Nucleus accumbens (tissue), 56 donors: ENCODE measurements around the gene PCDHB16.
A peak's percentile ranks its signal among the peaks of the same experiment; 100 is the strongest.
"Not testable (repeated sequence)": the region's sequence is repeated elsewhere in the genome, so short reads cannot be mapped to it uniquely, and the experiment has no call there.

Experiments used
- DNase-seq, 56 donors: peaks; one replicate each; lab custom pipeline; 2025; lab: John Stamatoyannopoulos, UW

PCDHB16 gene

GRCh38 chr5:141182248-141182647 is at the start of gene PCDHB16:
Gene PCDHB16 (plus strand): TSS chr5:141182387. CDS start chr5:141182560, 173 bp downstream.
- peak in 20 of 56 donors; percentile 6 to 64 (median 32) for DNase-seq

GRCh38 chr5:141135030-141135717 is 47.0 kb upstream of the PCDHB16 start, which contains the start of gene PCDHB5:
Gene PCDHB5 (plus strand): TSS chr5:141135206. CDS start chr5:141135435, 229 bp downstream.
- DNase-seq: peak in 8 of 56 donors; percentile 1 to 38 (median 10)

GRCh38 chr5:141135718-141136266 is 46.4 kb upstream of the PCDHB16 start:
- no peak for DNase-seq

- DNase-seq: not testable (repeated sequence)
These were observed 44.8 kb upstream of the PCDHB16 start for GRCh38 chr5:141137346-141137745.

GRCh38 chr5:141149812-141150211 is 32.4 kb upstream of the PCDHB16 start, which contains the start of gene PCDHB6:
Gene PCDHB6 (plus strand): TSS chr5:141150057. CDS start chr5:141150258, 201 bp downstream.
- peak in 2 of 56 donors; percentile 3 to 8 for DNase-seq

GRCh38 chr5:141150224-141150992 is 31.8 kb upstream of the PCDHB16 start:
- DNase-seq: no peak

GRCh38 chr5:141150993-141151325 is 31.2 kb upstream of the PCDHB16 start:
- no peak for DNase-seq

GRCh38 chr5:141151632-141152031 is 30.6 kb upstream of the PCDHB16 start:
- DNase-seq: not testable (repeated sequence)

- DNase-seq: not testable (repeated sequence)
These were observed 30.1 kb upstream of the PCDHB16 start for GRCh38 chr5:141152096-141152495.

- no peak for DNase-seq
These were observed 26.4 kb upstream of the PCDHB16 start for GRCh38 chr5:141155540-141156374.

- not testable (repeated sequence) for DNase-seq
These were observed 24.8 kb upstream of the PCDHB16 start for GRCh38 chr5:141157356-141157755.

GRCh38 chr5:141157901-141158300 is 24.3 kb upstream of the PCDHB16 start:
- not testable (repeated sequence) for DNase-seq

GRCh38 chr5:141172381-141173204 is 9.6 kb upstream of the PCDHB16 start, which contains the start of gene PCDHB7:
Gene PCDHB7 (plus strand): TSS chr5:141172644. CDS start chr5:141172836, 192 bp downstream.
- DNase-seq: peak in 9 of 56 donors; percentile 4 to 33 (median 17)

GRCh38 chr5:141174291-141175104 is 7.7 kb upstream of the PCDHB16 start:
- not testable (repeated sequence) for DNase-seq

- DNase-seq: no peak
These were observed 6.3 kb upstream of the PCDHB16 start for GRCh38 chr5:141175933-141176332.

- not testable (repeated sequence) for DNase-seq
These were observed 4.5 kb upstream of the PCDHB16 start, which contains the start of gene PCDHB8 for GRCh38 chr5:141177577-141178191. Gene PCDHB8 (plus strand): TSS chr5:141177790. CDS start chr5:141178035, 245 bp downstream.

- not testable (repeated sequence) for DNase-seq
These were observed 2.8 kb upstream of the PCDHB16 start for GRCh38 chr5:141179371-141179770.

- not testable (repeated sequence) for DNase-seq
These were observed 2.3 kb upstream of the PCDHB16 start for GRCh38 chr5:141179876-141180275.
